ENCODE results near the gene SLC27A6. TPM values are rescaled to one million over a fixed set of nuclear protein-coding genes. Genes with fewer than 3 reads are reported as not detected.

Gene SLC27A6
- total and polyA plus RNA-seq, 2 experiments from 2014 or later: 2.0 to 4.8 TPM

GRCh38 chr5:129001841-129002526, 36.7 kb downstream of the SLC27A6 start:
- Mint-ChIP-seq H3K4me3 (no peak overlapping the region), H3K27ac (peak overlapping the region; percentile 7), H3K36me3 (ENCODE audit: low read depth) (no peaks in the 10 kb centered on the region), H3K9me3 (no peaks in the 10 kb centered on the region), H3K4me1 (peaks cover 12% of the 10 kb centered on the region), H3K27me3 (ENCODE audit: insufficient read depth, low read depth, poor library complexity) (peaks cover 2% of the 10 kb centered on the region)
- Histone ChIP-seq H3K79me2 (replicated peaks; ENCODE audit: insufficient read depth) (no peaks in the 10 kb centered on the region), H4K20me1 (replicated peaks; ENCODE audit: insufficient read depth) (no peaks in the 10 kb centered on the region), H3F3A (replicated peaks; ENCODE audit: low read depth) (no peaks in the 10 kb centered on the region), H3K4me3 (no peak overlapping the region), H2AFZ (no peak overlapping the region), H3K36me3 (ENCODE audit: insufficient read depth) (no peaks in the 10 kb centered on the region), H3K27ac (ENCODE audit: low read depth) (no peak overlapping the region), H3K4me2 (no peak overlapping the region), H3K4me1 (ENCODE audit: insufficient read depth) (peaks cover 6% of the 10 kb centered on the region), H3K27me3 (ENCODE audit: insufficient read depth) (no peaks in the 10 kb centered on the region), H3K9me2 (ENCODE audit: insufficient read depth) (no peaks in the 10 kb centered on the region)
- DNase-seq (ENCODE audit: low spot score): peak; percentile 64
- peak; percentile 52 for ATAC-seq
- TF ChIP-seq CTCF (conservative IDR thresholded peaks at IDR 0.05; ENCODE audit: low read depth in 2 of 2) (no peak), EZH2 (IDR thresholded peaks at IDR 0.05; ENCODE audit: low read depth, unreplicated experiment) (no peak), ETS1 (IDR thresholded peaks at IDR 0.05) (no peak), REST (IDR thresholded peaks at IDR 0.05; ENCODE audit: unreplicated experiment) (no peak), ZNF114 (CRISPR knock-in tag; IDR thresholded peaks at IDR 0.05) (no peak), ZNF331 (CRISPR knock-in tag; IDR thresholded peaks at IDR 0.05; ENCODE audit: low read depth) (no peak), ZNF462 (CRISPR knock-in tag; IDR thresholded peaks at IDR 0.05) (no peak), CREB1 (CRISPR knock-in tag; IDR thresholded peaks at IDR 0.05; ENCODE audit: low read depth) (no peak), NANOG (IDR thresholded peaks at IDR 0.05; ENCODE audit: borderline replicate concordance) (no peak), JUNB (IDR thresholded peaks at IDR 0.05; ENCODE audit: unreplicated experiment) (no peak), EZH2phosphoT487 (IDR thresholded peaks at IDR 0.05; ENCODE audit: unreplicated experiment) (no peak), POLR2AphosphoS5 (IDR thresholded peaks at IDR 0.05; ENCODE audit: low read depth) (no peak), STAT1 (IDR thresholded peaks at IDR 0.05; ENCODE audit: unreplicated experiment) (no peak)

Data from GM23338 (cell line).